HepG2 (cell line): ENCODE results near the gene CDC20. TPM values are rescaled to one million over a fixed set of nuclear protein-coding genes. Genes with fewer than 3 reads are reported as not detected.
A peak's percentile ranks its signal among the peaks of the same experiment; 100 is the strongest.

ENCODE experiments used
- ARNTL ChIP-seq: sonication (generic); formaldehyde crosslinking; IDR thresholded peaks from 2 replicates; pipeline ENCODE4 v1.4.0; 2020; ENCODE audit warnings: mild to moderate bottlenecking, missing genetic modification reagents
- FOXK1 ChIP-seq: sonication (generic); formaldehyde crosslinking; IDR thresholded peaks from 2 replicates; pipeline ENCODE4 v1.4.0; 2020; ENCODE audit warnings: low read depth, missing genetic modification reagents, borderline replicate concordance
- PPARG ChIP-seq: conservative IDR thresholded peaks from 2 replicates; pipeline ENCODE4 v1.6.1; 2016; ENCODE audit warnings: missing biosample characterization, missing genetic modification reagents
- REPIN1 ChIP-seq: sonication (generic); formaldehyde crosslinking; IDR thresholded peaks from 2 replicates; pipeline ENCODE4 v1.8.0; 2022; ENCODE audit warnings: missing genetic modification reagents, low read depth, mild to moderate bottlenecking, borderline replicate concordance
- SOX6 ChIP-seq, 2 experiments: fragments of 450-650 bp in 1 of 2; sonication (generic) in 1 of 2; formaldehyde crosslinking in 1 of 2; IDR thresholded peaks; 2 replicates each; pipeline versions ENCODE4 v1.4.0 to v1.6.1; 2017 to 2020; ENCODE audit warnings: antibody characterized with exemption in 1 of 2, mild to moderate bottlenecking in 1 of 2, missing genetic modification reagents in 1 of 2
- STAG1 ChIP-seq: sonication (generic); formaldehyde crosslinking; IDR thresholded peaks from 2 replicates; pipeline ENCODE4 v1.4.0; 2020; ENCODE audit warnings: missing genetic modification reagents
- ZFP90 ChIP-seq: sonication (generic); formaldehyde crosslinking; IDR thresholded peaks from 2 replicates; pipeline ENCODE4 v1.8.0; 2022; ENCODE audit warnings: missing genetic modification reagents, mild to moderate bottlenecking, inconsistent platforms, borderline replicate concordance
- ZNF253 ChIP-seq: sonication (generic); formaldehyde crosslinking; IDR thresholded peaks from 2 replicates; pipeline ENCODE4 v1.8.0; 2022; ENCODE audit warnings: mild to moderate bottlenecking, missing genetic modification reagents, borderline replicate concordance
- ZNF557 ChIP-seq: sonication (generic); formaldehyde crosslinking; IDR thresholded peaks from 2 replicates; pipeline ENCODE4 v1.4.0; 2020; ENCODE audit warnings: missing genetic modification reagents
- ZNF816 ChIP-seq: sonication (generic); formaldehyde crosslinking; IDR thresholded peaks from 2 replicates; pipeline ENCODE4 v1.8.0; 2022; ENCODE audit warnings: missing genetic modification reagents, mild to moderate bottlenecking, borderline replicate concordance
- polyA plus RNA-seq, 8 experiments: library from polyadenylated mRNA; depleted of rRNA in 3 of 8; stranded (reverse) in 7 of 8; unstranded in 1 of 8; fragments of >200 nt; fragmentation: Illumina TruSeq in 4 of 8; extraction: Trizol in 4 of 8; gene quantifications; 2 replicates each; pipeline versions ENCODE4 v1.2.1 to v1.2.3, GENCODE V29; 2011 to 2016; ENCODE audit warnings: low read depth in 4 of 8, missing spikeins in 1 of 8, mixed read lengths in 1 of 8; ENCODE audit not compliant: insufficient read depth in 1 of 8
- total RNA-seq, 5 experiments: library from RNA; depleted of rRNA; stranded (reverse); fragments of >200 nt; fragmentation: Illumina TruSeq; extraction: Trizol; gene quantifications; 2 replicates each; pipeline ENCODE4 v1.2.3, GENCODE V29; 2016; ENCODE audit warnings: low read depth in 1 of 5
- TF ChIP-seq, protein P1 (sequence below): IDR thresholded peaks from 2 replicates; pipeline ENCODE4 v1.6.1; 2016
- TF ChIP-seq, protein P2 (sequence below): sonication (generic); formaldehyde crosslinking; IDR thresholded peaks from 2 replicates; pipeline ENCODE4 v1.4.0; 2020; ENCODE audit warnings: mild to moderate bottlenecking, missing genetic modification reagents, borderline replicate concordance
- TF ChIP-seq, protein P3 (sequence below): IDR thresholded peaks from 2 replicates; pipeline ENCODE4 v1.6.1; 2016; ENCODE audit warnings: low read depth, borderline replicate concordance
- TF ChIP-seq, protein P4 (sequence below): IDR thresholded peaks from 2 replicates; pipeline ENCODE4 v1.6.1; 2018; ENCODE audit warnings: missing genetic modification reagents, mild to moderate bottlenecking, missing compliant biosample characterization
- TF ChIP-seq, protein P5 (sequence below): IDR thresholded peaks from 2 replicates; pipeline ENCODE4 v1.4.0; 2020; ENCODE audit warnings: mild to moderate bottlenecking, missing genetic modification reagents
- TF ChIP-seq, protein P6 (sequence below): sonication (generic); formaldehyde crosslinking; IDR thresholded peaks from 2 replicates; pipeline ENCODE4 v1.8.0; 2022; ENCODE audit warnings: missing genetic modification reagents, mild to moderate bottlenecking, moderate library complexity, borderline replicate concordance

Gene CDC20
- total and polyA plus RNA-seq, 2 of the 13 experiments (the other 11 are each of a cell fraction or from before 2014, with no cell fraction given), result 57.9 to 90.0 TPM

DNA sequence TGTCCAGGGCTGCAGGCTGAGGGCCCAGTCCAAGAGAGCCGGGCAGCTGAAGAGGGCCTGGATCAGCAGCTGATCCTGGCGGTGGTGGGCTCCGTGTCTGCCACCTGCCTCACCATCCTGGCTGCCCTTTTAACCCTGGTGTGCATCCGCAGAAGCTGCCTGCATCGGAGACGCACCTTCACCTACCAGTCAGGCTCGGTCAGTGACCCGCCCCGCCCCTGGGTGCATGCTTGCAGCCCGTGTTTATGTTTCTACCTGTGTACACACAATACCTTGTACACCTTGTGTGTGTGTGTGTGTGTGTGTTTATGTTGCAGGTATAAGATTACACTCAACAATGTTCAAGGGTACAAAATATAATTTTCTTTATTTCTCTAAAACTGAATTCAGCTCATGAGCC is 45.0 kb upstream of the CDC20 start (continued):
- TF ChIP-seq, protein P1, sequence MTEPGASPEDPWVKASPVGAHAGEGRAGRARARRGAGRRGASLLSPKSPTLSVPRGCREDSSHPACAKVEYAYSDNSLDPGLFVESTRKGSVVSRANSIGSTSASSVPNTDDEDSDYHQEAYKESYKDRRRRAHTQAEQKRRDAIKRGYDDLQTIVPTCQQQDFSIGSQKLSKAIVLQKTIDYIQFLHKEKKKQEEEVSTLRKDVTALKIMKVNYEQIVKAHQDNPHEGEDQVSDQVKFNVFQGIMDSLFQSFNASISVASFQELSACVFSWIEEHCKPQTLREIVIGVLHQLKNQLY (CRISPR knock-in tag), result peak; percentile 84
- TF ChIP-seq SOX6 (IDR thresholded peaks at IDR 0.05), result no peak
- peak; percentile 39; the same call in 1 of the 2 replicates for TF ChIP-seq SOX6 (CRISPR knock-in tag; IDR thresholded peaks at IDR 0.05)
- no peak for TF ChIP-seq PPARG (CRISPR knock-in tag)
- TF ChIP-seq ZNF253 (CRISPR knock-in tag), result no peak
- TF ChIP-seq, protein P2, sequence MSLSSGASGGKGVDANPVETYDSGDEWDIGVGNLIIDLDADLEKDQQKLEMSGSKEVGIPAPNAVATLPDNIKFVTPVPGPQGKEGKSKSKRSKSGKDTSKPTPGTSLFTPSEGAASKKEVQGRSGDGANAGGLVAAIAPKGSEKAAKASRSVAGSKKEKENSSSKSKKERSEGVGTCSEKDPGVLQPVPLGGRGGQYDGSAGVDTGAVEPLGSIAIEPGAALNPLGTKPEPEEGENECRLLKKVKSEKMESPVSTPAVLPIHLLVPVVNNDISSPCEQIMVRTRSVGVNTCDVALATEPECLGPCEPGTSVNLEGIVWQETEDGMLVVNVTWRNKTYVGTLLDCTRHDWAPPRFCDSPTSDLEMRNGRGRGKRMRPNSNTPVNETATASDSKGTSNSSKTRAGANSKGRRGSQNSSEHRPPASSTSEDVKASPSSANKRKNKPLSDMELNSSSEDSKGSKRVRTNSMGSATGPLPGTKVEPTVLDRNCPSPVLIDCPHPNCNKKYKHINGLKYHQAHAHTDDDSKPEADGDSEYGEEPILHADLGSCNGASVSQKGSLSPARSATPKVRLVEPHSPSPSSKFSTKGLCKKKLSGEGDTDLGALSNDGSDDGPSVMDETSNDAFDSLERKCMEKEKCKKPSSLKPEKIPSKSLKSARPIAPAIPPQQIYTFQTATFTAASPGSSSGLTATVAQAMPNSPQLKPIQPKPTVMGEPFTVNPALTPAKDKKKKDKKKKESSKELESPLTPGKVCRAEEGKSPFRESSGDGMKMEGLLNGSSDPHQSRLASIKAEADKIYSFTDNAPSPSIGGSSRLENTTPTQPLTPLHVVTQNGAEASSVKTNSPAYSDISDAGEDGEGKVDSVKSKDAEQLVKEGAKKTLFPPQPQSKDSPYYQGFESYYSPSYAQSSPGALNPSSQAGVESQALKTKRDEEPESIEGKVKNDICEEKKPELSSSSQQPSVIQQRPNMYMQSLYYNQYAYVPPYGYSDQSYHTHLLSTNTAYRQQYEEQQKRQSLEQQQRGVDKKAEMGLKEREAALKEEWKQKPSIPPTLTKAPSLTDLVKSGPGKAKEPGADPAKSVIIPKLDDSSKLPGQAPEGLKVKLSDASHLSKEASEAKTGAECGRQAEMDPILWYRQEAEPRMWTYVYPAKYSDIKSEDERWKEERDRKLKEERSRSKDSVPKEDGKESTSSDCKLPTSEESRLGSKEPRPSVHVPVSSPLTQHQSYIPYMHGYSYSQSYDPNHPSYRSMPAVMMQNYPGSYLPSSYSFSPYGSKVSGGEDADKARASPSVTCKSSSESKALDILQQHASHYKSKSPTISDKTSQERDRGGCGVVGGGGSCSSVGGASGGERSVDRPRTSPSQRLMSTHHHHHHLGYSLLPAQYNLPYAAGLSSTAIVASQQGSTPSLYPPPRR (CRISPR knock-in tag), result peak; percentile 23; the same call in 1 of the 2 replicates
- no peak for TF ChIP-seq ZNF816 (CRISPR knock-in tag)
- TF ChIP-seq ZNF557 (CRISPR knock-in tag), result no peak
- TF ChIP-seq, protein P3, sequence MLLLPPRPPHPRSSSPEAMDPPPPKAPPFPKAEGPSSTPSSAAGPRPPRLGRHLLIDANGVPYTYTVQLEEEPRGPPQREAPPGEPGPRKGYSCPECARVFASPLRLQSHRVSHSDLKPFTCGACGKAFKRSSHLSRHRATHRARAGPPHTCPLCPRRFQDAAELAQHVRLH (CRISPR knock-in tag), result no peak
- TF ChIP-seq, protein P4, sequence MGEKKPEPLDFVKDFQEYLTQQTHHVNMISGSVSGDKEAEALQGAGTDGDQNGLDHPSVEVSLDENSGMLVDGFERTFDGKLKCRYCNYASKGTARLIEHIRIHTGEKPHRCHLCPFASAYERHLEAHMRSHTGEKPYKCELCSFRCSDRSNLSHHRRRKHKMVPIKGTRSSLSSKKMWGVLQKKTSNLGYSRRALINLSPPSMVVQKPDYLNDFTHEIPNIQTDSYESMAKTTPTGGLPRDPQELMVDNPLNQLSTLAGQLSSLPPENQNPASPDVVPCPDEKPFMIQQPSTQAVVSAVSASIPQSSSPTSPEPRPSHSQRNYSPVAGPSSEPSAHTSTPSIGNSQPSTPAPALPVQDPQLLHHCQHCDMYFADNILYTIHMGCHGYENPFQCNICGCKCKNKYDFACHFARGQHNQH (CRISPR knock-in tag), result no peak
- TF ChIP-seq STAG1 (CRISPR knock-in tag), result no peak
- no peak for TF ChIP-seq REPIN1 (CRISPR knock-in tag)
- TF ChIP-seq ARNTL (CRISPR knock-in tag), result no peak
- TF ChIP-seq, protein P5, sequence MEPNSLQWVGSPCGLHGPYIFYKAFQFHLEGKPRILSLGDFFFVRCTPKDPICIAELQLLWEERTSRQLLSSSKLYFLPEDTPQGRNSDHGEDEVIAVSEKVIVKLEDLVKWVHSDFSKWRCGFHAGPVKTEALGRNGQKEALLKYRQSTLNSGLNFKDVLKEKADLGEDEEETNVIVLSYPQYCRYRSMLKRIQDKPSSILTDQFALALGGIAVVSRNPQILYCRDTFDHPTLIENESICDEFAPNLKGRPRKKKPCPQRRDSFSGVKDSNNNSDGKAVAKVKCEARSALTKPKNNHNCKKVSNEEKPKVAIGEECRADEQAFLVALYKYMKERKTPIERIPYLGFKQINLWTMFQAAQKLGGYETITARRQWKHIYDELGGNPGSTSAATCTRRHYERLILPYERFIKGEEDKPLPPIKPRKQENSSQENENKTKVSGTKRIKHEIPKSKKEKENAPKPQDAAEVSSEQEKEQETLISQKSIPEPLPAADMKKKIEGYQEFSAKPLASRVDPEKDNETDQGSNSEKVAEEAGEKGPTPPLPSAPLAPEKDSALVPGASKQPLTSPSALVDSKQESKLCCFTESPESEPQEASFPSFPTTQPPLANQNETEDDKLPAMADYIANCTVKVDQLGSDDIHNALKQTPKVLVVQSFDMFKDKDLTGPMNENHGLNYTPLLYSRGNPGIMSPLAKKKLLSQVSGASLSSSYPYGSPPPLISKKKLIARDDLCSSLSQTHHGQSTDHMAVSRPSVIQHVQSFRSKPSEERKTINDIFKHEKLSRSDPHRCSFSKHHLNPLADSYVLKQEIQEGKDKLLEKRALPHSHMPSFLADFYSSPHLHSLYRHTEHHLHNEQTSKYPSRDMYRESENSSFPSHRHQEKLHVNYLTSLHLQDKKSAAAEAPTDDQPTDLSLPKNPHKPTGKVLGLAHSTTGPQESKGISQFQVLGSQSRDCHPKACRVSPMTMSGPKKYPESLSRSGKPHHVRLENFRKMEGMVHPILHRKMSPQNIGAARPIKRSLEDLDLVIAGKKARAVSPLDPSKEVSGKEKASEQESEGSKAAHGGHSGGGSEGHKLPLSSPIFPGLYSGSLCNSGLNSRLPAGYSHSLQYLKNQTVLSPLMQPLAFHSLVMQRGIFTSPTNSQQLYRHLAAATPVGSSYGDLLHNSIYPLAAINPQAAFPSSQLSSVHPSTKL (CRISPR knock-in tag), result 0 out of 2 replicates have a peak, but pooled peaks have one; percentile 39
- TF ChIP-seq FOXK1 (CRISPR knock-in tag), result peak; percentile 68; the same call in 1 of the 2 replicates
- TF ChIP-seq, protein P6, sequence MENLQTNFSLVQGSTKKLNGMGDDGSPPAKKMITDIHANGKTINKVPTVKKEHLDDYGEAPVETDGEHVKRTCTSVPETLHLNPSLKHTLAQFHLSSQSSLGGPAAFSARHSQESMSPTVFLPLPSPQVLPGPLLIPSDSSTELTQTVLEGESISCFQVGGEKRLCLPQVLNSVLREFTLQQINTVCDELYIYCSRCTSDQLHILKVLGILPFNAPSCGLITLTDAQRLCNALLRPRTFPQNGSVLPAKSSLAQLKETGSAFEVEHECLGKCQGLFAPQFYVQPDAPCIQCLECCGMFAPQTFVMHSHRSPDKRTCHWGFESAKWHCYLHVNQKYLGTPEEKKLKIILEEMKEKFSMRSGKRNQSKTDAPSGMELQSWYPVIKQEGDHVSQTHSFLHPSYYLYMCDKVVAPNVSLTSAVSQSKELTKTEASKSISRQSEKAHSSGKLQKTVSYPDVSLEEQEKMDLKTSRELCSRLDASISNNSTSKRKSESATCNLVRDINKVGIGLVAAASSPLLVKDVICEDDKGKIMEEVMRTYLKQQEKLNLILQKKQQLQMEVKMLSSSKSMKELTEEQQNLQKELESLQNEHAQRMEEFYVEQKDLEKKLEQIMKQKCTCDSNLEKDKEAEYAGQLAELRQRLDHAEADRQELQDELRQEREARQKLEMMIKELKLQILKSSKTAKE (CRISPR knock-in tag), result no peak
- TF ChIP-seq ZFP90 (CRISPR knock-in tag), result no peak
